KBM-7 (cell line): ENCODE data around the gene NPC2.
A peak's percentile ranks its signal among the peaks of the same experiment; 100 is the strongest.
"Not testable (repeated sequence)": the region's sequence is repeated elsewhere in the genome, so short reads cannot be mapped to it uniquely, and the experiment has no call there.

Experiments
- DNase-seq: peaks from one replicate; pipeline ENCODE4 v3.0.0-alpha.2; 2015
- in situ Hi-C: fragments of 300-500 bp; cut with MboI; formaldehyde crosslinking; loops from 2 replicates; pipeline ENCODE4 v1.14.3; 2020; ENCODE audit warnings: low sequenced_read_pairs, low pct_unique_long_range_greater_than_20kb, mixed read lengths

NPC2 gene

GRCh38 chr14:74492776-74493342, at the start of gene NPC2:
NPC2 (minus strand) TSS chr14:74493305; CDS start chr14:74493274, 31 bp downstream.
- in situ Hi-C loops: no loop called here
- no peak for DNase-seq

- no peak for DNase-seq
- in situ Hi-C loops: no loop called here
These were observed 49.1 kb upstream of the NPC2 start for GRCh38 chr14:74542056-74542685.

- in situ Hi-C loops: no loop called here
- no peak for DNase-seq
These were observed 48.1 kb upstream of the NPC2 start for GRCh38 chr14:74541225-74541624.

GRCh38 chr14:74539503-74539902, 46.4 kb upstream of the NPC2 start:
- in situ Hi-C loops: no loop called here
- no peak for DNase-seq

- in situ Hi-C loops: no loop called here
- DNase-seq: no peak
These were observed 45.6 kb upstream of the NPC2 start for GRCh38 chr14:74538411-74539391.

GRCh38 chr14:74536336-74536735, 43.2 kb upstream of the NPC2 start:
- in situ Hi-C loops: not testable (repeated sequence)

GRCh38 chr14:74535756-74536325, 42.7 kb upstream of the NPC2 start:
- DNase-seq: no peak
- in situ Hi-C loops: no loop called here

More at GRCh38 chr14:74536336-74536735, 43.2 kb upstream of the NPC2 start:
- not testable (repeated sequence) for DNase-seq

- in situ Hi-C loops: no loop called here
These were observed 40.5 kb upstream of the NPC2 start for GRCh38 chr14:74533576-74533975.

GRCh38 chr14:74532246-74532645, 39.1 kb upstream of the NPC2 start:
- in situ Hi-C loops: no loop called here
- DNase-seq: no peak

More at GRCh38 chr14:74533576-74533975, 40.5 kb upstream of the NPC2 start:
- DNase-seq: no peak

- DNase-seq: peak; percentile 15
- in situ Hi-C loops: no loop called here
These were observed 38.4 kb upstream of the NPC2 start for GRCh38 chr14:74531467-74531866.

GRCh38 chr14:74531006-74531405, 37.9 kb upstream of the NPC2 start:
- no peak for DNase-seq
- in situ Hi-C loops: no loop called here

GRCh38 chr14:74528886-74529285, 35.8 kb upstream of the NPC2 start:
- no peak for DNase-seq
- in situ Hi-C loops: no loop called here

- in situ Hi-C loops: no loop called here
- no peak for DNase-seq
These were observed 35.3 kb upstream of the NPC2 start for GRCh38 chr14:74528406-74528805.

GRCh38 chr14:74527736-74528280, 34.7 kb upstream of the NPC2 start:
- no peak for DNase-seq
- in situ Hi-C loops: no loop called here

- in situ Hi-C loops: no loop called here
- no peak for DNase-seq
These were observed 33.9 kb upstream of the NPC2 start for GRCh38 chr14:74526854-74527585.

- in situ Hi-C loops: no loop called here
- DNase-seq: no peak
These were observed 32.3 kb upstream of the NPC2 start for GRCh38 chr14:74525361-74525851.

- no peak for DNase-seq
- in situ Hi-C loops: no loop called here
These were observed 31.7 kb upstream of the NPC2 start for GRCh38 chr14:74524812-74525135.

- in situ Hi-C loops: no loop called here
- no peak for DNase-seq
These were observed 31.1 kb upstream of the NPC2 start for GRCh38 chr14:74524076-74524811.
